Astrocyte (in vitro differentiated cells and primary cell): Measurements from ENCODE around the gene NDUFB2.
A peak's percentile ranks its signal among the peaks of the same experiment; 100 is the strongest.

Experiments
- CTCF ChIP-seq: IDR thresholded peaks from 2 replicates; pipeline ENCODE4 v1.5.1; 2011; ENCODE audit warnings: low read depth, mild to moderate bottlenecking, inconsistent platforms, low read length, moderate library complexity; ENCODE audit not compliant: insufficient read depth
- EZH2 ChIP-seq: IDR thresholded peaks from 2 replicates; pipeline ENCODE4 v1.6.1; 2012; ENCODE audit warnings: mild to moderate bottlenecking, low read length, inconsistent platforms; ENCODE audit not compliant: insufficient read depth

DNA sequence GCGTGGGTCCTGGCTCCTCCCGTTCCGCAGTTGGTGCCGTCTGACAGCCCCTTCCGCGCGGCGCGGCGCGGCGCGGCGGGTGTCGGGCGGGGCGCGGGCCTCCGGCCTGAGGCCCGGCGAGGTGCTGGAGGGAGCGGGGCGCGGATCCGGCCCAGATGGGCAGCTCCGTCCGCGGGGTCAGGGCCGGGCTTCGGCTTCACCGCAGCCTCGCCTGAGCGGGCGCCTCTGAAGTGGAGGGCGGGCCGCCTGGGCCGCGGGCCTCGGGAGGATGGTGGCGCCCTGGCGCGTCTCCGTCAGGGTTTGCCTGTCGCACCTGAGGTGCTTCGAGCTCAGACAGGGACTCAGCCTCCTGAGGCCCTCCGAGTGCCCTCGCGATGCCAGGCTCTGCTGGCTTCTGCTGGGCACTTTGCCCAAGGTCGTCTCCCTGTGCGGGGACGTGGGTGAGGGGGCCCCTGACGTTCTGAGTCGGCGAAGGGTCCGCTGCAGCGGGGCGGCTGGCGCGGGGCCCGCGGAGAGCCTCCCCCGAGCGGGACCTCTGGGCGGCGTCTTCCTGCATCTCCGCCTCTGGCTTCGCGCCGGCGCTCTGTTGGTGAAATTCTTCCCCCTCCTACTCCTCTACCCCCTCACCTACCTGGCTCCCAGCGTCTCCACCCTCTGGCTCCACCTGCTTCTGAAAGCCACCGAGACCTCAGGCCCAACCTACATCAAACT, 23.3 kb upstream of the NDUFB2 start:
- TF ChIP-seq CTCF, result no peak
- peak; percentile 2 for TF ChIP-seq EZH2
